ENCODE measurements around the gene FBXO42. TPM values are rescaled to one million over a fixed set of nuclear protein-coding genes. Genes with fewer than 3 reads are reported as not detected.

The FBXO42 gene
- total and polyA plus RNA-seq, 4 donors, result 5.9 to 9.4 (median 6.5) TPM

- Histone ChIP-seq H3K9me3 (ENCODE audit: control insufficient read depth in 4 of 4, low read length in 3 of 4) (no peaks in the 10 kb centered on the region), H3K27me3 (ENCODE audit: control insufficient read depth in 4 of 4, insufficient read depth in 4 of 4, low read length in 3 of 4) (no peaks in the 10 kb centered on the region), H3K9ac (ENCODE audit: low read depth in 1 of 2, low read length in 2 of 2) (no peak overlapping the region), H3K36me3 (ENCODE audit: control insufficient read depth in 4 of 4, insufficient read depth in 3 of 4, low read depth in 1 of 4, low read length in 3 of 4) (no peaks in the 10 kb centered on the region), H3K4me1 (ENCODE audit: control insufficient read depth in 4 of 4, insufficient read depth in 4 of 4, low read length in 3 of 4) (peaks cover 4 to 19% (median 11%) of the 10 kb centered on the region in 4 donors), H3K27ac (ENCODE audit: low read depth in 1 of 2, low read length in 2 of 2) (no peak overlapping the region), H3K4me3 (ENCODE audit: low read depth in 1 of 3, low read length in 3 of 3) (no peak overlapping the region)
- no peak for DNase-seq (ENCODE audit: low spot score)
- TF ChIP-seq JUND (IDR thresholded peaks at IDR 0.05) (no peak), CTCF (IDR thresholded peaks at IDR 0.05; ENCODE audit: low read depth, low read length, missing input control) (no peak), GABPA (IDR thresholded peaks at IDR 0.05 in 1 of 2, conservative IDR thresholded peaks at IDR 0.05 in 1 of 2) (no peak), HNF4A (conservative IDR thresholded peaks at IDR 0.05) (no peak), RXRA (IDR thresholded peaks at IDR 0.05) (no peak), NR2F2 (IDR thresholded peaks at IDR 0.05) (no peak), YY1 (IDR thresholded peaks at IDR 0.05) (no peak), SP1 (IDR thresholded peaks at IDR 0.05) (no peak), TAF1 (conservative IDR thresholded peaks at IDR 0.05) (no peak), MAX (IDR thresholded peaks at IDR 0.05) (no peak), FOXA2 (IDR thresholded peaks at IDR 0.05) (no peak), ZBTB33 (IDR thresholded peaks at IDR 0.05) (no peak), HNF4G (IDR thresholded peaks at IDR 0.05) (no peak), EGR1 (IDR thresholded peaks at IDR 0.05; ENCODE audit: low read depth in 2 of 2) (no peak), RAD21 (IDR thresholded peaks at IDR 0.05) (no peak), ATF3 (IDR thresholded peaks at IDR 0.05) (no peak), FOXA1 (IDR thresholded peaks at IDR 0.05) (no peak), REST (IDR thresholded peaks at IDR 0.05) (no peak)
- WGBS, result 100% methylated on average over 1 of the region's 1 CpG
These were observed 130.8 kb downstream of the FBXO42 start for GRCh38 chr1:16221499-16221898.
